HG02852 (cell line): ENCODE data around the gene KRTAP9-2.
"Not testable (repeated sequence)": the region's sequence is repeated elsewhere in the genome, so short reads cannot be mapped to it uniquely, and the experiment has no call there.

Source experiments
- ATAC-seq: cut with Tn5 transposase; IDR thresholded peaks from one replicate; pipeline ENCODE4 v1.9.1; 2021; ENCODE audit warnings: mild to moderate bottlenecking, moderate library complexity; ENCODE audit not compliant: unreplicated experiment

KRTAP9-2 gene

DNA sequence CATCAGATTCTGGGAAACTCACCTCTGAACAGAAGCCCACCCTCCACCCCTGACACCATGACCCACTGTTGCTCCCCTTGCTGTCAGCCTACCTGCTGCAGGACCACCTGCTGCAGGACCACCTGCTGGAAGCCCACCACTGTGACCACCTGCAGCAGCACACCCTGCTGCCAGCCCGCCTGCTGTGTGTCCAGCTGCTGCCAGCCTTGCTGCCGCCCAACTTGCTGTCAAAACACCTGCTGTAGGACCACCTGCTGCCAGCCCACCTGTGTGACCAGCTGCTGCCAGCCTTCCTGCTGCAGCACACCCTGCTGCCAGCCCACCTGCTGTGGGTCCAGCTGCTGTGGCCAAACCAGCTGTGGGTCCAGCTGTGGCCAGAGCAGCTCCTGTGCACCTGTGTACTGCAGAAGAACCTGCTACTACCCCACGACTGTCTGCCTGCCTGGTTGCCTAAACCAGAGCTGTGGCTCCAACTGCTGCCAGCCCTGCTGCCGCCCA, at the start of gene KRTAP9-2:
Gene KRTAP9-2, plus strand, starts transcription at position 51 of the 498 bp plus-strand sequence. Its CDS starts 7 bp downstream, at position 58.
- not testable (repeated sequence) for ATAC-seq

GRCh38 chr17:41176744-41177387, 49.6 kb upstream of the KRTAP9-2 start:
- ATAC-seq = no peak

DNA sequence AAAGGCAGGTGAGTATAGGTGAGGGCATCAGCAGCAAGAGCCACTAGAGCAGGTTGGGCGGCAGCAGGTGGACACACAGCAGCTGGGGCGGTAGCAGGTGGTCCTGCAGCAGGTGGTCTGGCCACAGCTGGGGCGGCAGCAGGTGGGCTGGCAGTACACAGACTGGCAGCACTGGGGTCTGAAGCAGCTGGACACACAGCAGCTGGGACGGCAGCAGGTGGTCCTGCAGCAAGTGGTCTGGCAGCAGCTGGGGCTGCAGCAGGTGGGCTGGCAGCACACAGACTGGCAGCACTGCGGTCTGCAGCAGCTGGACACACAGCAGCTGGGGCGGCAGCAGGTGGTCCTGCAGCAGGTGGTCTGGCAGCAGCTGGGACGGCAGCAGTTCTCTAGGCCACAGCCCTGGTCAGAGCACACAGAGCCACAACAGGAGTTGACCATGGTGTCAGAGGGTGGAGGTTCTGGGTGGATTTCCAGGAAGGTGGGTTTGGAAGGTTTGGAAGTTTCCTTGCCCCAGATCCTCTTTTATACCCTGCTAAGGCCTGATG, 48.6 kb upstream of the KRTAP9-2 start, which contains the start of gene KRTAP4-2:
Gene KRTAP4-2, minus strand, starts transcription at position 495 of the 545 bp plus-strand sequence. Its CDS starts 57 bp downstream, at position 438.
- ATAC-seq = no peak

DNA sequence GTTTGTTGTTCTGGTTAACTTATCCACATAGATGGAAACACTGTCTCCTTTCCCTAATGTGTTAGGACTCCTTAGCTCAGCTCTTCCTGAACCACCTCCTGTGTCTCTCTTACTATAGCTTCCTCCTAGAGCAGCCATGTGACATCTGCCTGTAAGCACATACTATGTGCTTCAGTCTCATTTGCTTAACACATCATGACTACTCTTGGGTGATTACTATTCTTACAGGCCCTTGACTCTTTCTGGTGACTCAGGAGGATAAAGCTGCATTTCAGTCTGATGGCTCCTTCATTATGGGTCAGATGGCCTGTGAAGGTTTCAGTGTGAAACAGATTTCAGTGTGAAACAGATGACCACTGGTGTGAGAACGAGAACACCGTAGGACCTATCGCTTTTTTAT, 48.1 kb upstream of the KRTAP9-2 start:
- no peak for ATAC-seq

DNA sequence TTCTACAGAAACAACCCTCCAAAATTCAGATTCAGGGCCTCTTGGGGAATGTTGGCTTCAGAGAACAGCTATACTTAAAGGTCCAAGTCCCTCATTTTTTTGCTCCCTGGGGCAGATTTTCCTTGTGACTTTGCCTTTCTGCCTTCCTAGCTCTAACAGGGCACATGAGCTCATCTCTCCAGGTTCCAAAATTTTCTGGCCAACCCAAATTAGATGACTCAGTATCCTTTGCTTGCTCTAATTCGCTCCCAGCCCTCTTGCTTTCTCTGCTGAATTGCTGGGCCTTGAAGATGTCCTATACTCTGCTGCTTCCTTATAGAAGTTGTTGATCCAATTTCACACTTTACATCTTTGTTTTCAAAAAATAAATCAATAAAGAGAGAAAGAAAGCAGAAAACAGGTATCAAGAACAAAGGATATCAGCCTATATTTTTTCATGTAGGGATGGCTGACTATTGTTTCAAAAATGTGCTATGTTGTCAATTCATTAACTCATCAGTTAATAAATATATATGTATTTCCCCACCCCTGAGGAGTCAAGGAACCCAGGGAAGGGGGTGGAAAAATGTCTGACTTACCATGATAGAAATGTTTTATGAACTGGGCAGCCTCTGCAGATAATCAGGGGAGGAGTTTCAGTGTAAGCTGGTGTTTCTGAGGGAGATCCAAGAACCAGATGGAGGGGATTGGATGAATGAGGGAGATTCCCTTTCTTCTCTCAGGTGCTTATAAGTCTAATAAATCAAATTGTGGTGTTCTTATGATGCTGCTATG, 47.4 kb upstream of the KRTAP9-2 start:
- ATAC-seq = no peak

DNA sequence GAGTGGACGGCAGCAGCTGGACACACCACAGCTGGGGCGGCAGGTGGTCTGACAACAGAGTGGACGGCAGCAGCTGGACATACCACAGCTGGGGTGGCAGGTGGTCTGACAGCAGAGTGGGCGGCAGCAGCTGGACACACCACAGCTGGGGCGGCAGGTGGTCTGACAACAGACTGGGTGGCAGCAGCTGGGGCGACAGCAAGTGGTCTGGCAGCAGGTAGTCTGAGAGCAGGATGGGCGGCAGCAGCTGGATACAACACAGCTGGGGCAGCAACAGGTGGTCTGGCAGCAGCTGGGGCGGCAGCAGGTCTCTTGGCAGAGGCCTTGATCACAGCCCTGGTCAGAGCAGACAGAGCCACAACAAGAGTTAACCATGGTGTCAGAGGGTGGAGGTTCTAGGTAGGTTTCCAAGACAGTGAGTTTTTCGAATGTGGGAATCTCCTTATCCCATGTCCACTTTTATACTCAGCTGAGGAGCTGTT, 41.9 kb upstream of the KRTAP9-2 start, which contains the start of gene KRTAP4-1:
Gene KRTAP4-1, minus strand, starts transcription at position 432 of the 482 bp plus-strand sequence. Its CDS starts 57 bp downstream, at position 375.
- no peak for ATAC-seq

DNA sequence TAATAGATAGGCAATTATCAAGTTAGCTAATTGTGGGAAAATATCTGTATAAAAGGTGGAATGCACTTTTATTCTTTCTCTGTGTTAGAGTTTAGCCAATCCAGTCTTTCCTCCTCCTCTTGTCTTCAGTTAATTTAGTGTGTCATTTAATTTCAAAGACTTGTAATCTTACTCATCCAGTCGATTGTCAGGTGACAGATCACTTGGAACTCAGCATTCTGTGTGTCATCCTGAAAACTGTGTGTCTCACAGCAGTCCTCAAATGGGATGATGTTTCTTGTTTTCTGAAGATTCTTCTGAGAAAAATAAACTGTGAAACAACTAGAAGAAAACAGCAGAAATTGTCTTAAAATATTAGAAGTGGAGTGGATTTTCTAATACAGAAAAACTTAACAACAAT, 41.4 kb upstream of the KRTAP9-2 start:
- no peak for ATAC-seq

- no peak for ATAC-seq
These were observed 39.6 kb upstream of the KRTAP9-2 start for GRCh38 chr17:41186872-41187271.

DNA sequence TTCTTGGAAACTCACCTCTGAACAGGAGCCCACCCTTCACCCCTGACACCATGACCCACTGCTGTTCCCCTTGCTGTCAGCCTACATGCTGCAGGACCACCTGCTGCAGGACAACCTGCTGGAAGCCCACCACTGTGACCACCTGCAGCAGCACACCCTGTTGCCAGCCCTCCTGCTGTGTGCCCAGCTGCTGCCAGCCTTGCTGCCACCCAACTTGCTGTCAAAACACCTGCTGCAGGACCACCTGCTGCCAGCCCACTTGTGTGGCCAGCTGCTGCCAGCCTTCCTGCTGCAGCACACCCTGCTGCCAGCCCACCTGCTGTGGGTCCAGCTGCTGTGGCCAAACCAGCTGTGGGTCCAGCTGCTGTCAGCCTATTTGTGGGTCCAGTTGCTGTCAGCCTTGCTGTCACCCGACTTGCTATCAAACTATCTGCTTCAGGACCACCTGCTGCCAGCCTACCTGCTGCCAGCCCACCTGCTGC, 36.6 kb upstream of the KRTAP9-2 start, which contains the start of gene KRTAP9-1:
Gene KRTAP9-1, plus strand, starts transcription at position 51 of the 482 bp plus-strand sequence. Its CDS starts 0 bp downstream, at position 51.
- not testable (repeated sequence) for ATAC-seq

GRCh38 chr17:41190328-41190727, 36.1 kb upstream of the KRTAP9-2 start:
- ATAC-seq = no peak

DNA sequence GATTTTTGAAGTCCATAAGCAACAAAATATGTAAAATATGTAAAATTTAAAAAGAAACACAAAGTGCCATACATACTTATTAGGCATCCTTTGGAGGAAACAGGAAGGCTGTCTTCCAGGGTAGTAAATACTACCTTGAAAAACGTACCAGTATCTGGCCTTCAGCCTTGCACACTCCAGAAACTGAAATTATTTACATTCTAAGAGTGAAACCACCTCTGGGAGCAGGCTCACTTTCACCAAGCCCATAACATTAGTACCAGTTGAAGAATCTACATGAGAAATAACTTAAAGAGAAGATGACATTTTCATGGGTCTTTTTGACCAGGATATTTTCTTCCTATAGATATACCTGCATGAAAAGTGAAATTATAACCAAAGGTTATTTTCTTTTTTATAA, 30.4 kb upstream of the KRTAP9-2 start:
- no peak for ATAC-seq

- ATAC-seq = no peak
These were observed 26.9 kb upstream of the KRTAP9-2 start for GRCh38 chr17:41199421-41200078.

DNA sequence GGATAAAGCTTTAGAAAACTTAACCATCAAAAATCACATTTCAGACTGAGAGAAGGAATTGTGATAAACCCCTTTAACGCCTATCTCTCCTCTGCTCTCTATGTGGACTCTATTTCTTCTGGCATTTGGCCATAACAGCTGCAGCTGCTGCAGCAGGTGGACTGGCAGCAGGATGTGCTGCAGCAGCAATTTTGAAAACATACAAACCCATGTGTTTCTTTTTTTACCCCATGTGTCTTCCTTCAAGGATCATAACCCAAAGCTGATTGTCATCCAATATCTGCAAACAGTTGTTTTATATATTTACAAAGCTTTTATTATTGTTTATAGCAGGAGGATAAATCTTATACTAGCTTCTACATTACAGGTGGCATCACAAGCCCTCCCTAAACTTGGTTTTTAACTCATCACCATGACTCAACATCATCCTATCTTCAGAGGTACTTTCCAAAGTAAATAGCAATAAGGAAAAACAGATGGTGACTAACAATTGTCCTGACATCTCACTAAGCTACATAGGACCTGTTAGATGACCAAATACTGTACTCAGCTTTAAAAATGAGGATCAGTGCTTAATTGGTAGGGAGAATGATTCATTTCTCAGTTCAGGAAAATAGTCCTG, 14.5 kb upstream of the KRTAP9-2 start:
- ATAC-seq = no peak

- ATAC-seq = no peak
These were observed 13.8 kb upstream of the KRTAP9-2 start for GRCh38 chr17:41212524-41213169.

GRCh38 chr17:41215681-41216080, 10.8 kb upstream of the KRTAP9-2 start:
- ATAC-seq = no peak

DNA sequence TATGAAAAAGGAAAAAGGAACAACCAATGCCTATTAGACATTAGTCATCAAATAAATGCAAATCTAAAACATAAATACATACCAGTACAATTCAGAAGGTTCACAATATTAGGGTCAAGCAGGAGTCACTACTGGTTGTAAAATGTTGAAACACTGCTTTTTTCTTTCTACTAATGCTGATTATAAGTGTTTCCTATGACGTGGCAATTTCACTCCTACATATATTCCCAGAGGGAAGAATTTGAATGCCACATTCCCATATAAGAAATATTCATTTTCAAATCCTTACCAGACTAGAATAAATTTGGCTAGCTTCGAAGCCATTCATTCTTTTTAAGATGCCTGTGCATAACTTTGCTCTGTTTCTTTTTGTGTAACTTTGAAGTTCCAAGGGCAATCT, 2.6 kb upstream of the KRTAP9-2 start:
- ATAC-seq = no peak

GRCh38 chr17:41226051-41226450, 397 bp upstream of the KRTAP9-2 start:
- no peak for ATAC-seq

GRCh38 chr17:41230094-41230493, 3.6 kb downstream of the KRTAP9-2 start:
- no peak for ATAC-seq

DNA sequence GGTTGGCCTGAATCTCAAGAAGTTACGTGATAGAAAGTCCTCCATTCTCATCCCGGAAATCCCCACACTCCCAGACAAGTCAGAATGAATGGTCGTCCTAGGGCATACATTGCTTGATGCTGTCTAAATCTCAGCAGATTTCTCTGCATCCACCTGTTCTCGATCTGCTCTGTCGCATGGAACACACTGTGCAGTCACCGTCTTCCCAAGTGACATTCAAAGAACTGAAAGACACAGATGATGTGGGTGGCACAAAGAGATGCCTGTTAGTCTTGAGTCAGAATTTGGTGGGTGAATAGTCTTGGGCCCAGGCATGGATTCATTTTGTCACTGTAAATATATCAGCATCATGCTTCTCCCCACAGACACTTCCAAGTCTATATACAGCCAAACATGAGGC, 5.3 kb downstream of the KRTAP9-2 start:
- ATAC-seq = no peak
